A673 (cell line): Measurements from ENCODE around the gene PAK5.

Source experiments
- EZH2 ChIP-seq: fragments of 200-600 bp; sonication (generic); IDR thresholded peaks from 2 replicates; pipeline ENCODE4 v1.6.1; 2017; ENCODE audit warnings: borderline replicate concordance, low read depth, mild to moderate bottlenecking, mixed read lengths, antibody characterized with exemption, low read length; ENCODE audit not compliant: poor library complexity, severe bottlenecking
- TF ChIP-seq, protein P1 (sequence below): fragments of 300-800, 200-600 bp; sonication (generic); conservative IDR thresholded peaks from 2 replicates; pipeline ENCODE4 v1.5.1; 2017; ENCODE audit warnings: low read depth, mild to moderate bottlenecking, antibody characterized with exemption, low read length, moderate library complexity, mixed read lengths

DNA sequence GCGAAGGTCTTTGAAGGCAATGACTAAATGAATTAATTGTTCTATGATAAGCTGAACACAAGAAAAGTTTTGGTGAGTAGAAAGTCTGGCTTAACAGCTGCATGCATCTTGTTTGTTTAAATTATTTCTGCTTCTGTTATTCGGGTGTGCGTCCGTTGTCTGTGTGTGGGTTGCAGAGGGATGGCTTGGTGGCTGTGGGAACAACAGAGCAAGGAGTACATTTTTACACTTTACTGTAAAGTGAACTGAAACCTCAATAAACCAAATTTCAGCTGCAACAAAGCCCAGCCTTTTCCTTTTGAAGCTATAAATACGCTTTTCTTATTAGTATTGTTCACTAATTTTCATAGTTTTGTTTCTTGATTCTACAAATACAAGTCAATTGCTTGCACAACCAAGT, 328.0 kb downstream of the PAK5 start:
- TF ChIP-seq, protein P1, sequence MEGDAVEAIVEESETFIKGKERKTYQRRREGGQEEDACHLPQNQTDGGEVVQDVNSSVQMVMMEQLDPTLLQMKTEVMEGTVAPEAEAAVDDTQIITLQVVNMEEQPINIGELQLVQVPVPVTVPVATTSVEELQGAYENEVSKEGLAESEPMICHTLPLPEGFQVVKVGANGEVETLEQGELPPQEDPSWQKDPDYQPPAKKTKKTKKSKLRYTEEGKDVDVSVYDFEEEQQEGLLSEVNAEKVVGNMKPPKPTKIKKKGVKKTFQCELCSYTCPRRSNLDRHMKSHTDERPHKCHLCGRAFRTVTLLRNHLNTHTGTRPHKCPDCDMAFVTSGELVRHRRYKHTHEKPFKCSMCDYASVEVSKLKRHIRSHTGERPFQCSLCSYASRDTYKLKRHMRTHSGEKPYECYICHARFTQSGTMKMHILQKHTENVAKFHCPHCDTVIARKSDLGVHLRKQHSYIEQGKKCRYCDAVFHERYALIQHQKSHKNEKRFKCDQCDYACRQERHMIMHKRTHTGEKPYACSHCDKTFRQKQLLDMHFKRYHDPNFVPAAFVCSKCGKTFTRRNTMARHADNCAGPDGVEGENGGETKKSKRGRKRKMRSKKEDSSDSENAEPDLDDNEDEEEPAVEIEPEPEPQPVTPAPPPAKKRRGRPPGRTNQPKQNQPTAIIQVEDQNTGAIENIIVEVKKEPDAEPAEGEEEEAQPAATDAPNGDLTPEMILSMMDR, result no peak
- TF ChIP-seq EZH2, result no peak
